GM18873 (cell line): ENCODE results near the gene CALY.

ENCODE experiments used
- ATAC-seq: cut with Tn5 transposase; IDR thresholded peaks from one replicate; pipeline ENCODE4 v1.9.1; 2021; ENCODE audit warnings: mild to moderate bottlenecking, moderate library complexity, moderate number of reproducible peaks; ENCODE audit not compliant: unreplicated experiment, low FRiP score

The CALY gene

GRCh38 chr10:133314911-133315310 lies 21.8 kb downstream of the CALY start:
- no peak for ATAC-seq

- ATAC-seq = no peak
These were observed 23.5 kb downstream of the CALY start for GRCh38 chr10:133313192-133313591.

DNA sequence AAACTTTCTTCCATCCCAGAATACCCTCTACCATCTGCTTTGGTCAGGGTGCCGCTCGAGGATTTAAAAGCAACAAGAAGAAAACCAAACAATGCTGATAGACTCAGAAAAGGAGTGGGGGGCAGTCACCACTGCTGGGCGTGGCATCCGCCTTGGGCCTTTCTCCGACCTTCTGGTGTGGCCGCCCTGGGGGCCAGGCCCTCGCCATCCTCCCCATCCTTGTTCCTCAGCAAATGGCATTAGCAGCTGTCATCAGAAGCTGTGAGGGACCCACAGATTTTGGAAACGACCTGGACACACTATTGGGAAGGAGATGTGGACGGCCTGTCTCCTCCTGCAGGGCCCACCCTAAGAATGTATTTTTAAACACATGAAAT lies 23.9 kb downstream of the CALY start:
- ATAC-seq = no peak

DNA sequence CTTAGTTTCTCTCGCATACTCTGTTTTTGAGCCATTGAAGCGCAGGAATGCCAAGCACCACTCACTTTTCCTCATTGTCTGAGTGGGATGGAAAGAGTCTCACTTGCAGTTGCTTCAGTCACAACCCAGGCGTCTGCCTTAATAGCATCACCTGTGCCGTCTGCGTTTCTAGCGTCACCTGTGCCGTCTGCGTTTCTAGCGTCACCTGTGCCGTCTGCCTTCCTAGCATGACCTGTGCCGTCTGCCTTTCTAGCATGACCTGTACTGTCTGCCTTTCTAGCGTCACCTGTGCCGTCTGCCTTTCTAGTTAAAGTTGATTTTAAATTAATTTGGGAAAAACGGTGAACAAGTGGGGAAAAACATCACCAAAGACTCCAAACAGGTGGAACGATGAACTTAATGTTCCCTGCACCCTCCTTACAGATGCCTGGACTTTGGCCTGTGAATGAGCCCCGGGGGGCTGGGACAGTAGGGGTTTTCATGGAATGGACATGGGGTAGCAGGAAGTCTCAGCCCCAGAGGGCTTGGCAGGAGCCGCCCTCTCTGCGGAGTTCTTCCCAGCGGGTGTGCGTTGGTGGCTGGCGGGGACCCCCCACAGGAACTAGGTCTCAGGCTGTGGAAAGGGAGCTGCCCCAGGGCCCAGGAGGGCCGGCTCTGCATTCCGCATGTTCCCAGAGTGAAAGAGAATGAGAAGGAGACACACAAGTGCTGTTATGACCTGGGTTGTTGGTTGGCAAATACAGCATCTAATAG lies 24.5 kb downstream of the CALY start:
- no peak for ATAC-seq

GRCh38 chr10:133311570-133311969 lies 25.1 kb downstream of the CALY start:
- no peak for ATAC-seq

DNA sequence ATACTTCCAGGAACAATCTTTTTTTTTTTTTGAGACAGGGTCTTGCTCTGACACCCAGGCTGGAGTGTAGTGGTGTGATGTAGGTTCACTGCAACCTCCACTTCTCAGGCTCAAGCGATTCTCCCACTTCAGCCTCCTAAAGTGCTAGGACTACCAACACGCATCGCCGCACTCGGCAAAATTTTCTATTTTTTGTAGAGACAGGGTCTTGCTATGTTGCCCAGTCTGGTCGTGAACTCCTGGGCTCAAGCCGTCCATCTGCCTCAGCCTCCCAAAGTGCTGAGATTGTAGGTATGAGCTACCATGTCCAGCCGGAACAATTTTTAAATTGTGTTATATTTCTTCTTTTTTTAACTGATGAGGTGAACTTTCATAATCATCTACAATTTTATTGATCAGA lies 25.9 kb downstream of the CALY start:
- no peak for ATAC-seq

- ATAC-seq = no peak
These were observed 26.3 kb downstream of the CALY start for GRCh38 chr10:133310399-133310755.

DNA sequence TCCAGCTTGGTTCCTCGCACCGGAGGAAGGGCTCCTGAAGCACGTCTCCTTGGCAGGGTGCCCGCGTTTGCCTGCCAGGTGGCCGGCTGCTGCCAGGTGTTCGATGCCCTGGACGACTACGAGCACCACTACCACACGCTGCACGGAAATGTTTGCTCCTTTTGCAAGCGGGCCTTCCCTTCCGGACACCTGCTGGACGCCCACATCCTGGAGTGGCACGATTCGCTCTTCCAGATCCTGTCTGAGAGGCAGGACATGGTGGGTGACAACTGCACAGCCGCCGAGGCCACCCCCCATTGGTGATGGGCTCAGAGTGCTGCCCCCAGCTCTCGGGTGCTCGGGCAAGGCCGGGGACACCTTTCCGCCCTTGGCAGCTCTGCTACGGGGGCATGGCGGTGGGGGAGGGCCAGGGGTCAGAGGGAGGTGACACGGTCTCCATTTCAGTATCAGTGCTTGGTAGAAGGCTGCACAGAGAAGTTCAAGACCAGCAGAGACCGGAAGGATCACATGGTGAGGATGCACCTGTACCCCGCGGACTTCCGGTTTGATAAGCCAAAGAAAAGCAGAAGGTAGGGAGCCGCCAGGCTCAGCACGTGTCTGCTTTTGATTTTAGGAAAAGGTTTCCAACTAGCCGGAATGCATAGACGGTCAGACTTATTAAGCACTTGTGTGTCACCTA lies 26.8 kb downstream of the CALY start:
- no peak for ATAC-seq

GRCh38 chr10:133309100-133309719 lies 27.5 kb downstream of the CALY start:
- ATAC-seq = peak; percentile 69

DNA sequence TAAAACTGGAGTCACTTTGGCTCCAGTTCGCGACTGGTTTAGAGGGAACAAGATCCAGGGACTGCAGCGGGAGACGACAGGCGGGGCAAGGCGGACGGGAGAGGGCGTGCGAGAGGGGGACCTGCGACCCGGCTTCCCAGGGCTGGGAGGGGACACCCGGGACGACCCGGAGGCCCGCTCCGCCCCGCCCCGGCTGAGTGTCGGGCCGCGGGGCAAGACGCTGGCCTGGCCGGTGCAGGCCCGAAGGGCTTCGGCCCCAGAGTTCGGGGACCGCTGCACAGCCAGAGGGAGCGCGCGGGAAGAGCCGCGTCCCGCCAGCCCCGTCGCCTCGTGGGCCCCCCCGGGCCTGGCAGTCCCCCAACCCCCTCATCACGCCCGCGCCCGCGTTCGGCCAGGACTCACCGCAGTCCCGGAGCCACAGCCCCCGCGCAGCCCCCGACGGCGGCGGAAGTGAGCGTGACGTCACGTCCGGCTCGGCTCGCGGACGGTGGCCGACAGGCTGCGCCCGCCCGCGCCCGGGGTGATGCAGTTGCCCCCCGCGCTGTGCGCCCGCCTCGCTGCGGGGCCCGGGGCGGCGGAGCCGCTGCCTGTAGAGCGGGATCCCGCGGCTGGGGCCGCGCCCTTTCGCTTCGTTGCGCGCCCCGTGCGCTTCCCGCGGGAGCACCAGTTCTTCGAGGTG lies 28.1 kb downstream of the CALY start, which contains the start of the genes TUBGCP2 and ZNF511:
TUBGCP2 (minus strand) TSS at position 452 of the 679 bp plus-strand sequence. CDS start 5,931 bp downstream, outside the sequence.
ZNF511 (plus strand) TSS at position 494 of the 679 bp plus-strand sequence; CDS start at position 524, 30 bp downstream.
- peak; percentile 69 for ATAC-seq

- peak; percentile 36 for ATAC-seq
These were observed 28.8 kb downstream of the CALY start for GRCh38 chr10:133307776-133308420.

DNA sequence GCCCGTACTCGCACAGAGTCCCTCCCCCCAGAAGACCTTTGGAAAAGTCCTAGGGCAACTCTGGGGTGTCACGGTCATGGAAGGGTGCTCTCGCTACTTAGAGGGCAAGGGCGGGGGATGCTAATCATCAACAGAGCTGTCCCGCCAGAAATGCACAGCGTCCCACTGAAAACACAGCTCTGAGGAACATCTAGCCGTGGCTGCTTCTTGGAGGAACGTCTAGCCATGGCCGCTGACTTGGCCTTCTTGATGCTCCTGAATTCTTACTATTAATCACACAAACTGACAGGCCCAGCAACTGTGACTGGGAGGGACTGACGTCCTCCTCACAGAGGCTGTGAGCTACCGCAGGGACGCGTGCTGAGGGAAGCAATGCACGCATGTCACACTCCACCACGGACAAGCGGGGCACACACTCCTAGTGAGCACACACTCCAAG lies 29.7 kb downstream of the CALY start:
- ATAC-seq = no peak

GRCh38 chr10:133306097-133306476 lies 30.6 kb downstream of the CALY start:
- no peak for ATAC-seq

- ATAC-seq = no peak
These were observed 33.5 kb downstream of the CALY start for GRCh38 chr10:133303206-133303605.

GRCh38 chr10:133302230-133302629 lies 34.5 kb downstream of the CALY start:
- ATAC-seq = no peak

DNA sequence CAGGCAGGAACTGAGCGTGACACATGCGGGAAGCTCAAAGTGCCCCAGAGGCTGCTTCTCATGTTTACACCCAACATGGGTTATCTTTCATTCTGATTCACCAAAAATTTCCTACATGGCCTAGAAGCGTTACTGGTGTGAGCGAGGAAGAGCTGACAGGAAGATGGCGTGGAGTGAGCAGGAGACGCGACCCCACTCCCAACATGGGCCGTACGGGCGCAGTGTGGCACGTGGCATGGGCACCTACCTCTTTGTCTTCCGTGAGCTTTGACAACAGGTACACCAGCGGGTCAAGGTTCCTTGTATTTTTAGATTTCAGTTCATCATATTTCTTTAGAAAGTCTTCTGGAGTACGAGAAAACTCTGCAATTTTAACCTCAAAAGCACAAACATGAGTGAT lies 37.0 kb downstream of the CALY start:
- ATAC-seq = no peak

- ATAC-seq = no peak
These were observed 37.5 kb downstream of the CALY start for GRCh38 chr10:133299224-133299623.

DNA sequence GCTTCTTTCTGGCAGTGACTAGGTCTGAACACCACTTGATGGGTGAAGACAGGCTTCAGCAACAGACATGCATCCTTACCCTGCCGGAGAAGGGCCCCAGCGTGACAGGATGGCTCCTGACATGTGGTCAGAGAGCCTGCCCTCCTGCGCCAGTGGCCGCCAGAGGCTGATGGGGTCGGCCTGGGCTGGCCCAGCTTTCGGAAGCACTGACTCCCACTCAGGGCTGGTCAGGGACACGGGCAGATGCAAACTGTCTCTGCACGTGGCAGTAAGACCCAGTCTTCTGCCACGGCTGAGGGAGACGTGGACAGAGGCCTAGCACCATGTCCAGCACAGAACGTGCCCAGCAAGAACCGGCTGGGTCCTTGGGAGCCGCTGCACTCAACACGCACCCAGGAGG lies 38.2 kb downstream of the CALY start:
- no peak for ATAC-seq

- ATAC-seq = no peak
These were observed 39.2 kb downstream of the CALY start for GRCh38 chr10:133297504-133297903.
